ENCODE measurements around the gene CELA2A. TPM values are rescaled to one million over a fixed set of nuclear protein-coding genes. Genes with fewer than 3 reads are reported as not detected.
A peak's percentile ranks its signal among the peaks of the same experiment; 100 is the strongest.

CELA2A gene
- total and polyA plus RNA-seq, 4 donors = 0.63 to 1.8 (median 1.3) TPM; not detected in 1

- DNase-seq = no peak
- no peaks in the 10 kb centered on the region for H3K27me3 ChIP-seq (ENCODE audit: control insufficient read depth in 1 of 2, insufficient read depth in 2 of 2, low read length in 1 of 2)
- H3K4me3 ChIP-seq (ENCODE audit: low read length in 2 of 2) = no peak overlapping the region
- intact Hi-C loops (cut with DNase I) = no loop called here
- no peak for ATAC-seq (ENCODE audit: low FRiP score)
- no peak overlapping the region for H3K27ac ChIP-seq (ENCODE audit: low read depth in 1 of 2, low read length in 2 of 2)
- no peaks in the 10 kb centered on the region for H3K9me3 ChIP-seq (ENCODE audit: control insufficient read depth, low read length)
- WGBS, 2 donors = 86 to 87% methylated on average over 16 of the region's 16 CpGs
- H3K36me3 ChIP-seq (ENCODE audit: control insufficient read depth in 1 of 2, insufficient read depth in 2 of 2, low read length in 1 of 2) = no peaks in the 10 kb centered on the region
- H3K4me1 ChIP-seq (ENCODE audit: control insufficient read depth in 1 of 2, insufficient read depth in 2 of 2, low read length in 2 of 2) = no peaks in the 10 kb centered on the region
Observed at GRCh38 chr1:15412175-15412800, 44.2 kb upstream of the CELA2A start.

DNA sequence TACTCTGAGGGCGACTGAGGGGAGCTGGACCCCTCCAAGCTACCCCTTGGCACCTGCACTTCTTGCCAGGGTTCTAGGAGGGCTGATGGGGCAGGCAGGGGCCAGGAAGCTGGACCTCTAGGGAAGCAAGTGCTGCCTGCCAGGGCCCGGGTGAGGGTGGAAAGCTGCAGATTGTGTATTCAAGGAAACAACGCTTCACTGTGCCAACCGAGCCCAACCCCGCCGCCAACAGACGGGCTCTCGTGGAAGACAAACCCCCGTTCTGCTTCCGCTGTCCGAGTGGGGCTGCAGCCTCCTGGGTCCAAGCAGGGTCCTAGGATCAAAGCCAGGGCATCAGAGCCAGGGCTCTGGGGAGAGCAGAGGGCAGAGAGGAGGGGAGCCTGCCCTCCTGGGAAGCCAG lies 43.7 kb upstream of the CELA2A start:
- 22 to 38% methylated on average over 11 of the region's 11 CpGs for WGBS, 2 donors
- Histone ChIP-seq H3K27me3 (ENCODE audit: control insufficient read depth in 1 of 2, insufficient read depth in 2 of 2, low read length in 1 of 2) (no peaks in the 10 kb centered on the region), H3K4me1 (ENCODE audit: control insufficient read depth in 1 of 2, insufficient read depth in 2 of 2, low read length in 2 of 2) (no peaks in the 10 kb centered on the region), H3K27ac (ENCODE audit: low read depth in 1 of 2, low read length in 2 of 2) (no peak overlapping the region), H3K9me3 (ENCODE audit: control insufficient read depth, low read length) (no peaks in the 10 kb centered on the region), H3K36me3 (ENCODE audit: control insufficient read depth in 1 of 2, insufficient read depth in 2 of 2, low read length in 1 of 2) (no peaks in the 10 kb centered on the region), H3K4me3 (ENCODE audit: low read length in 2 of 2) (no peak overlapping the region)
- ATAC-seq (ENCODE audit: low FRiP score) (no peak), DNase-seq (peak; percentile 71 to 82)
- intact Hi-C loops (cut with DNase I) = no loop called here

DNA sequence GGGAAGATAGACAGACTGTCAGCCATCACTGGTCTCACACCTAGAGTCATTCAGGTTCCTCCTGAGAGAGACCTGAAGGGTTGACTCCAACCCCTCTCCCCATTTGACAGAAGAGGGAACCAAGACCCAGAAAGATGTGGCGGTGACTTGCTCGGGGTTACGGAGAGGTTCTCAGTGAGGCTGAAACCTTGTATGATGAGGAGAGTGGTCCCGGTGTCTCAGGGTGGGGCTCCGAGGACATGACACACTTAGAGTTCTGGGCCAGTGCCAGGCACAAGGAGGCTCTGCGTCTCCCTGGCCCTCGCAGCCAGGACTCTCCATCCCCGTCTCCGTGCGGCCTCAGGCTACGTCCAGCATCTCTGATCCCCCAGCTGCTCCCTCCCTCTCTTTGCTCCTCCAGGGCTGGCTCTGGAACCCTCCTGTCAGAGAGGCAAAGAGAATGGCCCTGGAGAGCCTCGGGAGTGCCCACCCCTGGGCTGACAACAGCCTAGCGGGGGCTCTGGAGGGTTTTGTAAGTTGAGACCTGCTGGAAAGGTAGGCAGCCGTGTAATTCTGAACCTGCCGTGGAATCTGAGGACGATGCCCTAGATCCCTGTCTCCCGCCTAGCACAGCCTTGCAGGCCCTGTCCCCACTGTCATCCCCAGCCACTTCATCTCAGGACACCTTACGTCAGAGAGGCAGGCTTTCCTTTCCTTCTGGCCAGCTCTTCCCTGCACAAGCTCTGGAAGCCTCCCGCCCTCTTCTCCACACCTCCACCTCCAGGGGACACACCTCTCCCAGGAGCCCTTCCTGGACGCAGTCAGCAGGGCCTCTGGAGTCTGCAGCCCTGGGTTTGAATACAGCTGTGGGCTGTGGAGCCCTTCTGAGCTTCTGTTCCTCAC lies 42.7 kb upstream of the CELA2A start:
- Histone ChIP-seq H3K9me3 (ENCODE audit: control insufficient read depth, low read length) (no peaks in the 10 kb centered on the region), H3K4me1 (ENCODE audit: control insufficient read depth in 1 of 2, insufficient read depth in 2 of 2, low read length in 2 of 2) (no peaks in the 10 kb centered on the region), H3K27me3 (ENCODE audit: control insufficient read depth in 1 of 2, insufficient read depth in 2 of 2, low read length in 1 of 2) (no peaks in the 10 kb centered on the region), H3K36me3 (ENCODE audit: control insufficient read depth in 1 of 2, insufficient read depth in 2 of 2, low read length in 1 of 2) (no peaks in the 10 kb centered on the region), H3K27ac (ENCODE audit: low read depth in 1 of 2, low read length in 2 of 2) (no peak overlapping the region), H3K4me3 (ENCODE audit: low read length in 2 of 2) (no peak overlapping the region)
- no peak for ATAC-seq (ENCODE audit: low FRiP score)
- DNase-seq = no peak
- intact Hi-C loops (cut with DNase I) = no loop called here
- 96 to 98% methylated on average over 20 of the region's 20 CpGs for WGBS, 2 donors

DNA sequence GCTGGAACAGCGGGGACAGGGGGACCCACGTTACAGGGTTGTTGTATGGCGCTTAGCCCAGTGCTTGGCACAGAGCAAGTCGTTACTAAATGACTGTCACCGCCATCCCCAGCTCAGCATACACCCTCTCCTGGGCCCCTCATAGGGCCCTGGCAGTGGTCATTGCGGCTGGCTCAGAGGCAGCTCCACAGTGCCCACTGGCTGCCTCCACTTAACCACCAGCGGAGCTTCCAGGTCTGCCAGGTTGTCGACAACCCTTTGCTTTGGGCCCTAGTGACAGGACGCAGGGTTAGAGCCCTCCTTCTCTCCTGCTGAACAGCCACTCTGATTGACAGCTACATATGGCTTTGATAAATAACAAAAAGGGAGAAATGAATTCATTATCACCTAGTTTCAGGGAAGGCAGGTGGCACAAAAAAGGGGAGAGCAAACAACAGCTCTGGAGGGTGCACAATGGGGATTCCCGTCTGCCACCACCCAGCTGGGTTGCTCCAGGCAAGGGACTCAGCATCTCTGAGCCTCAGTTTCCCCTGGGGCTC lies 42.0 kb upstream of the CELA2A start:
- intact Hi-C loops (cut with DNase I) = no loop called here
- Histone ChIP-seq H3K4me1 (ENCODE audit: control insufficient read depth in 1 of 2, insufficient read depth in 2 of 2, low read length in 2 of 2) (no peaks in the 10 kb centered on the region), H3K4me3 (ENCODE audit: low read length in 2 of 2) (no peak overlapping the region), H3K36me3 (ENCODE audit: control insufficient read depth in 1 of 2, insufficient read depth in 2 of 2, low read length in 1 of 2) (no peaks in the 10 kb centered on the region), H3K27ac (ENCODE audit: low read depth in 1 of 2, low read length in 2 of 2) (no peak overlapping the region), H3K9me3 (ENCODE audit: control insufficient read depth, low read length) (no peaks in the 10 kb centered on the region), H3K27me3 (ENCODE audit: control insufficient read depth in 1 of 2, insufficient read depth in 2 of 2, low read length in 1 of 2) (no peaks in the 10 kb centered on the region)
- 97 to 98% methylated on average over 10 of the region's 10 CpGs for WGBS, 2 donors
- no peak for ATAC-seq (ENCODE audit: low FRiP score)
- no peak for DNase-seq

DNA sequence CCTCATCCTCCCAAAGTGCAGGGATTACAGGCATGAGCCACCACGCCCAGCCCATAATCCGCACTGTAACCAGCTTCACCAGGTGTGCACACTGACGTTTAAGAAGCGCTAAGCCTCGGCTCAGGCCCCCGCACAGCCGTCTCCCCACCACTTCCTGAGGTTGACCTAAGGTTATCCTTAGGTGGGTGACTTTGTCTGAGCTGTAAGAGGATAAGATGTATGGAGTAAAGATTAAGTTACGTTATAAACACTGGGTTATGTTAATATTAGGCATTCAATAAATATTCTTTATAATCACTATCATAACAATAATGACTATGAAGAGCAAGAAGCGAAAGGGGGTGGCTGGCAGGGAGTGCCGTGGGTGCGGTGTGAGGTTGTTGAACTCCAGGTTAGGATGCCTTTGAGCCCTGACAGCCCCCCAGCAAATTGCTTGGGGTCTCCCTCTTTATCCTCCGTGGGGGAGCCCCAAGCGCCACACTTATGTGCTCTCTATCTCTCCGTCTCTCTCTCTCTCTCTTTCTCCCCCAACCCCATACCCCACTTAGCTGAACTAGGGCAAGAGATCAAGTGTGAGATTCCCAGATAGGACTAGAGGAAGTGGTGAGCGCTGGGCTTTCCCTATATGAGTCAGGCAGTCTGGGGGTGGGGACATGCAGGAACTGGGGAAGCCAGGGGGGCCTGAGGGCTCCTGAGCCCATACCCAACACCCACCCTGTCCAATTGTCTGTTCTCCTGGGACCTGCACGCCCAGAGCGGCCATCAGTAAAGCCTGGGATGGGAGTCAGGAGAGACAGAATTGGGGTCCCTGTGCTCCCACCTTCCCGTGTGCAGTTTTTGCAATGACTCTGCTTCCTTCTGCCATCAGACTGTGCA lies 39.2 kb upstream of the CELA2A start:
- intact Hi-C loops (cut with DNase I) = no loop called here
- no peaks in the 10 kb centered on the region for H3K36me3 ChIP-seq (ENCODE audit: control insufficient read depth in 1 of 2, insufficient read depth in 2 of 2, low read length in 1 of 2)

GRCh38 chr1:15418806-15419515 lies 37.6 kb upstream of the CELA2A start:
- H3K4me3 ChIP-seq (ENCODE audit: low read length in 2 of 2) = no peak overlapping the region
- intact Hi-C loops (cut with DNase I) = no loop called here
- H3K27me3 ChIP-seq (ENCODE audit: control insufficient read depth in 1 of 2, insufficient read depth in 2 of 2, low read length in 1 of 2) = no peaks in the 10 kb centered on the region
- ATAC-seq (ENCODE audit: low FRiP score) (no peak), DNase-seq (no peak)
- H3K27ac ChIP-seq (ENCODE audit: low read depth in 1 of 2, low read length in 2 of 2) = no peak overlapping the region
- no peaks in the 10 kb centered on the region for H3K4me1 ChIP-seq (ENCODE audit: control insufficient read depth in 1 of 2, insufficient read depth in 2 of 2, low read length in 2 of 2)
- H3K36me3 ChIP-seq (ENCODE audit: control insufficient read depth in 1 of 2, insufficient read depth in 2 of 2, low read length in 1 of 2) = no peaks in the 10 kb centered on the region
- 82% methylated on average over 18 of the region's 18 CpGs for WGBS, 2 donors
- H3K9me3 ChIP-seq (ENCODE audit: control insufficient read depth, low read length) = no peaks in the 10 kb centered on the region

More for the DNA sequence above, 39.2 kb upstream of the CELA2A start:
- no peak overlapping the region for H3K27ac ChIP-seq (ENCODE audit: low read depth in 1 of 2, low read length in 2 of 2)
- DNase-seq = peak in 1 of 2 donors; percentile 75
- no peaks in the 10 kb centered on the region for H3K27me3 ChIP-seq (ENCODE audit: control insufficient read depth in 1 of 2, insufficient read depth in 2 of 2, low read length in 1 of 2)
- H3K4me1 ChIP-seq (ENCODE audit: control insufficient read depth in 1 of 2, insufficient read depth in 2 of 2, low read length in 2 of 2) = no peaks in the 10 kb centered on the region
- 89 to 90% methylated on average over 18 of the region's 18 CpGs for WGBS, 2 donors
- no peak overlapping the region for H3K4me3 ChIP-seq (ENCODE audit: low read length in 2 of 2)
- no peaks in the 10 kb centered on the region for H3K9me3 ChIP-seq (ENCODE audit: control insufficient read depth, low read length)
- no peak for ATAC-seq (ENCODE audit: low FRiP score)

- intact Hi-C loops (cut with DNase I) = no loop called here
- Histone ChIP-seq H3K4me3 (ENCODE audit: low read length in 2 of 2) (no peak overlapping the region), H3K27ac (ENCODE audit: low read depth in 1 of 2, low read length in 2 of 2) (no peak overlapping the region), H3K36me3 (ENCODE audit: control insufficient read depth in 1 of 2, insufficient read depth in 2 of 2, low read length in 1 of 2) (no peaks in the 10 kb centered on the region), H3K27me3 (ENCODE audit: control insufficient read depth in 1 of 2, insufficient read depth in 2 of 2, low read length in 1 of 2) (no peaks in the 10 kb centered on the region), H3K4me1 (ENCODE audit: control insufficient read depth in 1 of 2, insufficient read depth in 2 of 2, low read length in 2 of 2) (no peaks in the 10 kb centered on the region), H3K9me3 (ENCODE audit: control insufficient read depth, low read length) (no peaks in the 10 kb centered on the region)
- no peak for DNase-seq
- ATAC-seq (ENCODE audit: low FRiP score) = no peak
- 94 to 95% methylated on average over 8 of the region's 8 CpGs for WGBS, 2 donors
Observed at GRCh38 chr1:15420853-15421465, 35.6 kb upstream of the CELA2A start.

- no peak for ATAC-seq (ENCODE audit: low FRiP score)
- H3K4me1 ChIP-seq (ENCODE audit: control insufficient read depth in 1 of 2, insufficient read depth in 2 of 2, low read length in 2 of 2) = no peaks in the 10 kb centered on the region
Observed at GRCh38 chr1:15422871-15423270, 33.7 kb upstream of the CELA2A start.

More at GRCh38 chr1:15422871-15423270, 33.7 kb upstream of the CELA2A start:
- no peak for DNase-seq
- intact Hi-C loops (cut with DNase I) = no loop called here
- no peak overlapping the region for H3K27ac ChIP-seq (ENCODE audit: low read depth in 1 of 2, low read length in 2 of 2)
- no peak overlapping the region for H3K4me3 ChIP-seq (ENCODE audit: low read length in 2 of 2)
- H3K9me3 ChIP-seq (ENCODE audit: control insufficient read depth, low read length) = no peaks in the 10 kb centered on the region
- H3K27me3 ChIP-seq (ENCODE audit: control insufficient read depth in 1 of 2, insufficient read depth in 2 of 2, low read length in 1 of 2) = no peaks in the 10 kb centered on the region
- H3K36me3 ChIP-seq (ENCODE audit: control insufficient read depth in 1 of 2, insufficient read depth in 2 of 2, low read length in 1 of 2) = no peaks in the 10 kb centered on the region
- 98% methylated on average over 8 of the region's 8 CpGs for WGBS, 2 donors
